ENCODE results near the gene WNT2.

WNT2 gene

DNA sequence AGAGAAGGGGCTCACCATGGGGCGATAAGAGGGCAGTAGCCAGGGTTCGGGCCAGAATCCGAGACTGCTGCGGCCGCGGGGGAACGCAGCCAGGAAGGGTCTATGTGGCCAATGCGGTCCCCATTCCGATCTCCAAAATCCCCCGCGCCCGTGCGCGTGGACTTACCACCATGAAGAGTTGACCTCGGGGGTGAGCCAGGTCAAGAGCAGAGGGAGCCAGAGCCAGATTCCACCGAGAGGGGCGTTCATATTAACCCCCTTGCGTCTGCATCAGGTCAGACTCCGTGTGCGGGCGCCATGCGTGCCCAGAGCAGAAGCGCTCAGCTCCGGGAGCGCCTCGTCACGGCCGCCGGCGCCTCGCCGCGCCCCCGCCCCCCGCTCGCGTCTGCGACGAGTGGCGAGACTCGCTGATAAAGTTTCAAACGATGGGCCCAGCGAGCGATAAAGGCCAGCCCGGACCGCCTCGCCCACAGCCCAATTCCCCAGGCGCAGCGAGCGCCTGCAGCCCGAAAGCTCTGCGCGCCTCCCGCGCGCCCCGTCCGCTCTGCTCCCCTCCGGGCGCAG lies at the start of gene WNT2:
Gene WNT2, minus strand, starts transcription at position 318 of the 564 bp plus-strand sequence. Its CDS starts 69 bp downstream, at position 249.
- Histone ChIP-seq H3K9me3 (ENCODE audit: insufficient read depth, low read depth, low read length) (no peaks in the 10 kb centered on the region), H3K4me3 (ENCODE audit: low read length, poor library complexity, severe bottlenecking) (no peak within 1 kb of the TSS), H3K9me2 (replicated peaks; ENCODE audit: low read depth, low read length) (no peaks in the 10 kb centered on the region), H3K79me2 (ENCODE audit: insufficient read depth, low read length) (no peaks in the 10 kb centered on the region), H2AFZ (ENCODE audit: low read length) (no peak within 1 kb of the TSS), H4K20me1 (ENCODE audit: insufficient read depth, low read length, poor library complexity, severe bottlenecking) (no peaks in the 10 kb centered on the region), H3F3A (ENCODE audit: low read depth) (no peaks in the 10 kb centered on the region), H3K4me1 (ENCODE audit: insufficient read depth, low read length, poor library complexity, severe bottlenecking) (no peaks in the 10 kb centered on the region), H3K27me3 (ENCODE audit: insufficient read depth, low read length, poor library complexity, severe bottlenecking) (no peaks in the 10 kb centered on the region), H3K4me2 (ENCODE audit: low read depth, low read length, poor library complexity, severe bottlenecking) (no peak within 1 kb of the TSS), H3K36me3 (ENCODE audit: insufficient read depth, low read length) (no peaks in the 10 kb centered on the region), H3K9ac (ENCODE audit: low read depth, low read length, poor library complexity, severe bottlenecking) (no peak within 1 kb of the TSS)
- TF ChIP-seq, protein P1, sequence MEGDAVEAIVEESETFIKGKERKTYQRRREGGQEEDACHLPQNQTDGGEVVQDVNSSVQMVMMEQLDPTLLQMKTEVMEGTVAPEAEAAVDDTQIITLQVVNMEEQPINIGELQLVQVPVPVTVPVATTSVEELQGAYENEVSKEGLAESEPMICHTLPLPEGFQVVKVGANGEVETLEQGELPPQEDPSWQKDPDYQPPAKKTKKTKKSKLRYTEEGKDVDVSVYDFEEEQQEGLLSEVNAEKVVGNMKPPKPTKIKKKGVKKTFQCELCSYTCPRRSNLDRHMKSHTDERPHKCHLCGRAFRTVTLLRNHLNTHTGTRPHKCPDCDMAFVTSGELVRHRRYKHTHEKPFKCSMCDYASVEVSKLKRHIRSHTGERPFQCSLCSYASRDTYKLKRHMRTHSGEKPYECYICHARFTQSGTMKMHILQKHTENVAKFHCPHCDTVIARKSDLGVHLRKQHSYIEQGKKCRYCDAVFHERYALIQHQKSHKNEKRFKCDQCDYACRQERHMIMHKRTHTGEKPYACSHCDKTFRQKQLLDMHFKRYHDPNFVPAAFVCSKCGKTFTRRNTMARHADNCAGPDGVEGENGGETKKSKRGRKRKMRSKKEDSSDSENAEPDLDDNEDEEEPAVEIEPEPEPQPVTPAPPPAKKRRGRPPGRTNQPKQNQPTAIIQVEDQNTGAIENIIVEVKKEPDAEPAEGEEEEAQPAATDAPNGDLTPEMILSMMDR (conservative IDR thresholded peaks at IDR 0.05; ENCODE audit: low read length) = no peak
- TF ChIP-seq EZH2phosphoT487 (IDR thresholded peaks at IDR 0.05; ENCODE audit: borderline replicate concordance) = no peak

DNA sequence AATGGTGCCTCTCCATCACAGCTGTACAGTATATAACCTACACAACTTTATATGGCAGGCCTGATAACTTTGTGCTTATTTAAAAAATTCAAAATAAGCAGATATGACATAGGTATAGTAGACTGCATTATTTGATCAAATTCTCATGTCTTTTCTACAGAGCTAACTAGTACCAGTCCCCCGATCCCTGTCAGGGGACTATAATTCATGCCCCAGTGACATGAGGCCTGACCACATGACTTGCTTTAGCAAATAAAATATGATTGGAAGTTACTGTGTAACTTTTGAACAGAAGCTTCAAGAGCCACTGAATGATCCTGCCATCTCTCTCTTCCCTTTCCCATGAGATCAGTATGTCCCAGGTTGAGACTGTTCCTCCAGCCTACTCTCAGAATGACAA lies 49.2 kb upstream of the WNT2 start:
- no peak overlapping the region for H2AFZ ChIP-seq (ENCODE audit: low read length)

DNA sequence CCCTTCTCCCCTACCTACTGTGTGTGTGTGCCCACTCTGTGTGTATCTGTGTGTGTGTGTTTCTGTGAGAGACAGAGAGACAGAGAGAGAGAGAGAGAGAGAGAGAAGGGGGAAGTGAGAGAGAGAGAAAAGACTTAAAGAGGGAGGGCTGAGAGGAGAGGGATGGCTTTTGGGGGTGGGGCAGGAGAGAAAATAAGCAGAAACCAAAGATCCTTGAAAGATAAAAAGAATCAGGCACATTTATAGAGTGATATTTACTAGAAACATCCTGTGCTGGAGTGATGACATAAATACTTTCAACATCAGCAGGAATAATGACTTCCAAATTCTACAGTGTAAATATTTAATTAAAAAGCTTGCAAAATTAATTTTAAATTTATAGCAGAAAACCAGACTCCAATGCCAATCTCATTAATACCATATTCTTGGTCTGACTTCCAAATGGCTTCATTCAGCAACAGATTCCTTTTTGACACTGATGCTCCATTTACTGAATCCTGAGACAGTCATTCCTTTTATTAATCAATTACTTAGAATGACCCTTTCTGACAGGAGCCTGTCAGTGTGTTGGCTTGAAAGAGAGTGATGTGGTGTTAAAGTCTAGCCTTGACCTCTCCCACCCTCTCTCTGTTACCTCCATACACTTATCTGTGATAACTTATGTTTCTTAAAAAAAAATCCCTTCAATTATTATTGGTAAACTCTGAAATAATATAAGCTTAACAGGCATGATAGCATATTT lies 41.7 kb upstream of the WNT2 start:
- no peaks in the 10 kb centered on the region for H3K9me2 ChIP-seq (replicated peaks; ENCODE audit: low read depth, low read length)
- no peaks in the 10 kb centered on the region for H3K27me3 ChIP-seq (ENCODE audit: insufficient read depth, low read length, poor library complexity, severe bottlenecking)
- no peaks in the 10 kb centered on the region for H3K9me3 ChIP-seq (ENCODE audit: insufficient read depth, low read depth, low read length)
- H3K9ac ChIP-seq (ENCODE audit: low read depth, low read length, poor library complexity, severe bottlenecking) = no peak overlapping the region
- no peaks in the 10 kb centered on the region for H3K79me2 ChIP-seq (ENCODE audit: insufficient read depth, low read length)
- no peaks in the 10 kb centered on the region for H3F3A ChIP-seq (ENCODE audit: low read depth)
- H2AFZ ChIP-seq (ENCODE audit: low read length) = no peak overlapping the region
- H3K4me1 ChIP-seq (ENCODE audit: insufficient read depth, low read length, poor library complexity, severe bottlenecking) = no peaks in the 10 kb centered on the region
- TF ChIP-seq EZH2phosphoT487 (IDR thresholded peaks at IDR 0.05; ENCODE audit: borderline replicate concordance) = no peak
- TF ChIP-seq, protein P1 (conservative IDR thresholded peaks at IDR 0.05; ENCODE audit: low read length) = no peak
- no peak overlapping the region for H3K4me2 ChIP-seq (ENCODE audit: low read depth, low read length, poor library complexity, severe bottlenecking)
- H4K20me1 ChIP-seq (ENCODE audit: insufficient read depth, low read length, poor library complexity, severe bottlenecking) = no peaks in the 10 kb centered on the region
- H3K4me3 ChIP-seq (ENCODE audit: low read length, poor library complexity, severe bottlenecking) = no peak overlapping the region
- H3K36me3 ChIP-seq (ENCODE audit: insufficient read depth, low read length) = no peaks in the 10 kb centered on the region

More for the DNA sequence above, 49.2 kb upstream of the WNT2 start:
- Histone ChIP-seq H3K4me3 (ENCODE audit: low read length, poor library complexity, severe bottlenecking) (no peak overlapping the region), H3K9me3 (ENCODE audit: insufficient read depth, low read depth, low read length) (no peaks in the 10 kb centered on the region), H3F3A (ENCODE audit: low read depth) (no peaks in the 10 kb centered on the region), H3K4me1 (ENCODE audit: insufficient read depth, low read length, poor library complexity, severe bottlenecking) (no peaks in the 10 kb centered on the region), H3K27me3 (ENCODE audit: insufficient read depth, low read length, poor library complexity, severe bottlenecking) (peaks cover 4% of the 10 kb centered on the region), H3K4me2 (ENCODE audit: low read depth, low read length, poor library complexity, severe bottlenecking) (no peak overlapping the region), H4K20me1 (ENCODE audit: insufficient read depth, low read length, poor library complexity, severe bottlenecking) (no peaks in the 10 kb centered on the region), H3K9me2 (replicated peaks; ENCODE audit: low read depth, low read length) (no peaks in the 10 kb centered on the region), H3K36me3 (ENCODE audit: insufficient read depth, low read length) (no peaks in the 10 kb centered on the region), H3K9ac (ENCODE audit: low read depth, low read length, poor library complexity, severe bottlenecking) (no peak overlapping the region), H3K79me2 (ENCODE audit: insufficient read depth, low read length) (no peaks in the 10 kb centered on the region)
- TF ChIP-seq, protein P1 (conservative IDR thresholded peaks at IDR 0.05; ENCODE audit: low read length) = no peak
- no peak for TF ChIP-seq EZH2phosphoT487 (IDR thresholded peaks at IDR 0.05; ENCODE audit: borderline replicate concordance)

All from Loucy (cell line).